H9 (cell line): ENCODE results near the gene RDH11. TPM values are rescaled to one million over a fixed set of nuclear protein-coding genes. Genes with fewer than 3 reads are reported as not detected.

Experiments
- DNase-seq: peaks from one replicate; pipeline ENCODE4 v3.0.0-alpha.2; 2017
- H2AFZ ChIP-seq: one replicate; pipeline ENCODE4 v1.6.1; 2013; ENCODE audit warnings: mild to moderate bottlenecking, low read length, control low read depth, moderate library complexity
- H2AK5ac ChIP-seq: 2 replicates; pipeline ENCODE4 v1.6.1; 2013; ENCODE audit warnings: low read length, control low read depth, mixed read lengths; ENCODE audit not compliant: insufficient read length
- H2BK120ac ChIP-seq: one replicate; pipeline ENCODE4 v1.6.1; 2013; ENCODE audit warnings: low read depth, mild to moderate bottlenecking, low read length, control low read depth, inconsistent platforms; ENCODE audit not compliant: poor library complexity, severe bottlenecking
- H2BK12ac ChIP-seq: 2 replicates; pipeline ENCODE4 v1.6.1; 2013; ENCODE audit warnings: low read length, control low read depth, mixed read lengths, low read depth; ENCODE audit not compliant: insufficient read length
- H2BK15ac ChIP-seq: 2 replicates; pipeline ENCODE4 v1.6.1; 2013; ENCODE audit warnings: low read depth, low read length, control low read depth
- H2BK20ac ChIP-seq: one replicate; pipeline ENCODE4 v1.6.1; 2013; ENCODE audit warnings: low read depth, mild to moderate bottlenecking, low read length, control low read depth, inconsistent platforms; ENCODE audit not compliant: poor library complexity, severe bottlenecking
- H2BK5ac ChIP-seq: 2 replicates; pipeline ENCODE4 v1.6.1; 2013; ENCODE audit warnings: low read length, control low read depth, mixed read lengths; ENCODE audit not compliant: insufficient read length
- H3K14ac ChIP-seq: 2 replicates; pipeline ENCODE4 v1.6.1; 2013; ENCODE audit warnings: low read length, control low read depth; ENCODE audit not compliant: insufficient read depth
- H3K18ac ChIP-seq: 2 replicates; pipeline ENCODE4 v1.6.1; 2013; ENCODE audit warnings: low read depth, mild to moderate bottlenecking, mixed read lengths, low read length, control low read depth; ENCODE audit not compliant: insufficient read length
- H3K23ac ChIP-seq: 2 replicates; pipeline ENCODE4 v1.6.1; 2013; ENCODE audit warnings: low read length, control low read depth, mixed read lengths, low read depth; ENCODE audit not compliant: insufficient read length
- H3K23me2 ChIP-seq: 2 replicates; pipeline ENCODE4 v1.6.1; 2013; ENCODE audit warnings: low read depth, mild to moderate bottlenecking, mixed read lengths, low read length, control low read depth; ENCODE audit not compliant: insufficient read length, poor library complexity, severe bottlenecking
- H3K27ac ChIP-seq: 2 replicates; pipeline ENCODE4 v1.5.1; 2013; ENCODE audit warnings: low read length, control low read depth, mixed read lengths, low read depth; ENCODE audit not compliant: insufficient read length
- H3K27me3 ChIP-seq: 2 replicates; pipeline ENCODE4 v1.6.1; 2013; ENCODE audit warnings: low read length, control low read depth, inconsistent platforms; ENCODE audit not compliant: insufficient read depth
- H3K4ac ChIP-seq: 2 replicates; pipeline ENCODE4 v1.6.1; 2013; ENCODE audit warnings: low read depth, mild to moderate bottlenecking, control low read depth, inconsistent platforms, low read length, moderate library complexity
- H3K4me1 ChIP-seq: 2 replicates; pipeline ENCODE4 v1.6.1; 2013; ENCODE audit warnings: low read length, control low read depth, inconsistent platforms; ENCODE audit not compliant: insufficient read depth
- H3K4me2 ChIP-seq: 2 replicates; pipeline ENCODE4 v1.6.1; 2013; ENCODE audit warnings: low read length, control low read depth, mixed read lengths; ENCODE audit not compliant: insufficient read length, insufficient read depth
- H3K56ac ChIP-seq: 2 replicates; pipeline ENCODE4 v1.6.1; 2013; ENCODE audit warnings: low read depth, mild to moderate bottlenecking, mixed read lengths, low read length, control low read depth; ENCODE audit not compliant: insufficient read length
- H3K79me1 ChIP-seq: 2 replicates; pipeline ENCODE4 v1.6.1; 2013; ENCODE audit warnings: low read depth, mild to moderate bottlenecking, moderate library complexity, low read length, control low read depth, inconsistent platforms; ENCODE audit not compliant: insufficient read depth, poor library complexity, severe bottlenecking
- H3K79me2 ChIP-seq: 2 replicates; pipeline ENCODE4 v1.6.1; 2013; ENCODE audit warnings: low read length, control low read depth, inconsistent platforms; ENCODE audit not compliant: insufficient read depth
- H3K9ac ChIP-seq: 2 replicates; pipeline ENCODE4 v1.6.1; 2013; ENCODE audit warnings: low read length, control low read depth, mixed read lengths; ENCODE audit not compliant: insufficient read length; ENCODE audit errors: extremely low read depth
- H3K9me3 ChIP-seq: one replicate; pipeline ENCODE4 v1.6.1; 2013; ENCODE audit warnings: low read depth, low read length, inconsistent platforms; ENCODE audit not compliant: control insufficient read depth
- H3T11ph ChIP-seq: one replicate; pipeline ENCODE4 v1.6.1; 2013; ENCODE audit warnings: mild to moderate bottlenecking, low read length, control low read depth, inconsistent platforms
- H4K20me1 ChIP-seq: one replicate; pipeline ENCODE4 v1.6.1; 2013; ENCODE audit not compliant: control insufficient read depth, insufficient read length, insufficient read depth
- H4K5ac ChIP-seq: 2 replicates; pipeline ENCODE4 v1.6.1; 2013; ENCODE audit warnings: low read depth, mild to moderate bottlenecking, mixed read lengths, low read length, control low read depth; ENCODE audit not compliant: insufficient read length
- H4K8ac ChIP-seq: replicated peaks from 2 replicates; pipeline ENCODE4 v1.6.1; 2013; ENCODE audit warnings: low read length, control low read depth, mixed read lengths, low read depth; ENCODE audit not compliant: insufficient read length
- H4K91ac ChIP-seq: 2 replicates; pipeline ENCODE4 v1.6.1; 2013; ENCODE audit warnings: low read depth, mild to moderate bottlenecking, moderate library complexity, mixed read lengths, low read length, control low read depth; ENCODE audit not compliant: insufficient read length
- H3K27ac Mint-ChIP-seq, 3 experiments: 2 replicates in 2 of 3; 3 replicates in 1 of 3; pipeline ENCODE4 v1.8.0; 2020 to 2021; ENCODE audit warnings: mixed read lengths in 3 of 3, mild to moderate bottlenecking in 1 of 3, moderate library complexity in 1 of 3
- H3K27me3 Mint-ChIP-seq: 2 replicates; pipeline ENCODE4 v1.8.0; 2021; ENCODE audit warnings: low read depth, mild to moderate bottlenecking, moderate library complexity, mixed read lengths
- H3K36me3 Mint-ChIP-seq, 3 experiments: 2 replicates in 2 of 3; 3 replicates in 1 of 3; pipeline ENCODE4 v1.8.0; 2020 to 2021; ENCODE audit warnings: low read depth in 3 of 3, mixed read lengths in 3 of 3; ENCODE audit not compliant: insufficient read depth in 1 of 3
- H3K4me1 Mint-ChIP-seq, 2 experiments: 2 replicates each; pipeline ENCODE4 v1.8.0; 2020; ENCODE audit warnings: mixed read lengths in 2 of 2
- H3K4me3 Mint-ChIP-seq, 2 experiments: 2 replicates in 1 of 2; 3 replicates in 1 of 2; pipeline ENCODE4 v1.8.0; 2020 to 2021; ENCODE audit warnings: mild to moderate bottlenecking in 2 of 2, mixed read lengths in 2 of 2, moderate library complexity in 1 of 2
- H3K9me3 Mint-ChIP-seq, 2 experiments: 2 replicates in 1 of 2; 3 replicates in 1 of 2; pipeline ENCODE4 v1.8.0; 2020; ENCODE audit warnings: mild to moderate bottlenecking in 2 of 2, mixed read lengths in 2 of 2, moderate library complexity in 1 of 2
- CTCF ChIP-seq: fragments of 200-600 bp; sonication (generic); conservative IDR thresholded peaks from 3 replicates; pipeline ENCODE4 v1.8.0; 2021; ENCODE audit warnings: antibody characterized with exemption, mild to moderate bottlenecking
- total RNA-seq: library from RNA; stranded (reverse); gene quantifications from 2 replicates; pipeline ENCODE4 v1.2.1, GENCODE V29; 2021

RDH11 gene
- total RNA-seq, 1 experiment from 2014 or later: 83.4 TPM

GRCh38 chr14:67627519-67627918, 68.0 kb downstream of the RDH11 start:
- Mint-ChIP-seq H3K36me3 (peaks cover 16 to 22% (median 20%) of the 10 kb centered on the region in 3 experiments; a peak in 6 of 7 replicates), H3K9me3 (no peaks in the 10 kb centered on the region), H3K27me3 (no peaks in the 10 kb centered on the region), H3K4me3 (no peak overlapping the region), H3K27ac (no peak overlapping the region), H3K4me1 (peaks cover 6 to 8% of the 10 kb centered on the region in 2 experiments; a peak in 3 of 4 replicates)
- Histone ChIP-seq H3K4ac (no peak overlapping the region), H3K4me1 (no peaks in the 10 kb centered on the region; the same call in 1 of the 2 replicates), H3K79me1 (no peaks in the 10 kb centered on the region), H2BK12ac (no peak overlapping the region), H4K91ac (no peak overlapping the region), H4K5ac (no peak overlapping the region), H3K56ac (no peak overlapping the region), H2BK120ac (no peak overlapping the region), H2AFZ (no peak overlapping the region), H4K8ac (no peak overlapping the region), H3K9me3 (no peaks in the 10 kb centered on the region), H3T11ph (no peak overlapping the region), H3K14ac (no peak overlapping the region), H3K23ac (no peak overlapping the region), H3K18ac (no peak overlapping the region), H3K27me3 (no peaks in the 10 kb centered on the region), H3K4me2 (no peak overlapping the region), H4K20me1 (no peaks in the 10 kb centered on the region), H2BK20ac (no peak overlapping the region), H2AK5ac (no peak overlapping the region), H3K23me2 (no peaks in the 10 kb centered on the region), H3K27ac (no peak overlapping the region), H2BK15ac (no peak overlapping the region), H3K9ac (no peak overlapping the region), H3K79me2 (no peaks in the 10 kb centered on the region), H2BK5ac (no peak overlapping the region)
- DNase-seq: no peak
- TF ChIP-seq CTCF: no peak

Other genes starting within 250 kb of the RDH11 start
- 0.22 and 0.24 TPM in 2 replicates for gene TMEM229B, start 207.0 kb downstream of the RDH11 start, total RNA-seq
- 26.9 and 35.3 TPM in 2 replicates for gene PLEKHH1, start 162.5 kb downstream of the RDH11 start, total RNA-seq
- gene PIGH, start 95.5 kb downstream of the RDH11 start, total RNA-seq: 9.3 and 9.4 TPM in 2 replicates
- 35.2 and 35.5 TPM in 2 replicates for gene ARG2, start 75.8 kb downstream of the RDH11 start, total RNA-seq
- gene VTI1B, start 21.1 kb downstream of the RDH11 start, total RNA-seq: 118 and 121 TPM in 2 replicates
- gene RDH12, start 6.1 kb upstream of the RDH11 start, total RNA-seq: 0.70 and 0.74 TPM in 2 replicates
- gene ZFYVE26, start 120.8 kb upstream of the RDH11 start, total RNA-seq: 17.4 and 19.9 TPM in 2 replicates
- gene RAD51B, start 124.0 kb upstream of the RDH11 start, total RNA-seq: 16.7 and 17.0 TPM in 2 replicates